ENCODE data around the gene RHOF. TPM values are rescaled to one million over a fixed set of nuclear protein-coding genes. Genes with fewer than 3 reads are reported as not detected.

The RHOF gene
- total and polyA plus RNA-seq, 2 donors (not counting 1 experiment from before 2014, with no cell fraction given) = 2.3 to 6.8 TPM

DNA sequence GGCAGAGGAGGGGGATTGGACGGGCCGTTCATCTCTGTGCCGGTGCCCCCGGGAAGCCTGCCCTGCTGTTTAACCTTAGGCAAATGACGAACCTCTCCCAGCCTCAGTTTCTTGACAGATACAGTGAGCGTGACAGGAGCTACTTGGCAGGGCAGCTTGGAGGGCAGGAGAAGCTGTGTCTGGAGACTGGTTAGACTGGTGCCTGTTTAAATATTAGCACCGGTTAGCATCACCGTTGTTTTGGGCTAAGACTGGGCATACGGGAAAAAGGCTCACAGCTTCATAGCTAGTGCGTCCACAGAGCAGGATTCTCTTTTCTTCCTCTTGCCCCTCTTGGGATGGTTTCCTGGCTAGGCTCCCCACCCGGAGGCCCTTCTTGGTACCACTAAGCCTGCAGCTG is 38.7 kb downstream of the RHOF start:
- Histone ChIP-seq H3K4me1 (ENCODE audit: control insufficient read depth, extremely low read depth, insufficient read depth, low read length) (peaks cover 2% of the 10 kb centered on the region), H3K27ac (ENCODE audit: insufficient read depth, low read length) (no peak overlapping the region), H3K4me2 (ENCODE audit: extremely low read depth, insufficient read depth, low read length) (no peak overlapping the region), H3K79me2 (ENCODE audit: control insufficient read depth, insufficient read depth, low read length) (no peaks in the 10 kb centered on the region), H3K4me3 (replicated peaks in 1 of 4; ENCODE audit: control extremely low read depth in 1 of 4, insufficient read depth in 1 of 4, low read depth in 3 of 4, low read length in 4 of 4) (no peak overlapping the region), H3K27me3 (ENCODE audit: control insufficient read depth, insufficient read depth, low read length) (no peaks in the 10 kb centered on the region), H4K20me1 (ENCODE audit: control insufficient read depth, extremely low read depth, insufficient read depth, low read length) (no peaks in the 10 kb centered on the region), H3K9ac (ENCODE audit: insufficient read depth, low read length) (no peak overlapping the region), H3K9me3 (ENCODE audit: control insufficient read depth, insufficient read depth, low read depth, low read length) (no peaks in the 10 kb centered on the region), H2AFZ (ENCODE audit: low read length) (no peak overlapping the region), H3K36me3 (ENCODE audit: control insufficient read depth, insufficient read depth, low read length) (peaks cover 3% of the 10 kb centered on the region)
- no peak for TF ChIP-seq EZH2 (IDR thresholded peaks at IDR 0.05; ENCODE audit: low read length, missing control alignments)
- TF ChIP-seq, protein P1, sequence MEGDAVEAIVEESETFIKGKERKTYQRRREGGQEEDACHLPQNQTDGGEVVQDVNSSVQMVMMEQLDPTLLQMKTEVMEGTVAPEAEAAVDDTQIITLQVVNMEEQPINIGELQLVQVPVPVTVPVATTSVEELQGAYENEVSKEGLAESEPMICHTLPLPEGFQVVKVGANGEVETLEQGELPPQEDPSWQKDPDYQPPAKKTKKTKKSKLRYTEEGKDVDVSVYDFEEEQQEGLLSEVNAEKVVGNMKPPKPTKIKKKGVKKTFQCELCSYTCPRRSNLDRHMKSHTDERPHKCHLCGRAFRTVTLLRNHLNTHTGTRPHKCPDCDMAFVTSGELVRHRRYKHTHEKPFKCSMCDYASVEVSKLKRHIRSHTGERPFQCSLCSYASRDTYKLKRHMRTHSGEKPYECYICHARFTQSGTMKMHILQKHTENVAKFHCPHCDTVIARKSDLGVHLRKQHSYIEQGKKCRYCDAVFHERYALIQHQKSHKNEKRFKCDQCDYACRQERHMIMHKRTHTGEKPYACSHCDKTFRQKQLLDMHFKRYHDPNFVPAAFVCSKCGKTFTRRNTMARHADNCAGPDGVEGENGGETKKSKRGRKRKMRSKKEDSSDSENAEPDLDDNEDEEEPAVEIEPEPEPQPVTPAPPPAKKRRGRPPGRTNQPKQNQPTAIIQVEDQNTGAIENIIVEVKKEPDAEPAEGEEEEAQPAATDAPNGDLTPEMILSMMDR (conservative IDR thresholded peaks at IDR 0.05 in 1 of 2, IDR thresholded peaks at IDR 0.05 in 1 of 2; ENCODE audit: low read depth in 1 of 2, low read length in 2 of 2) = no peak
- no peak for DNase-seq (ENCODE audit: low read depth in 2 of 2)

DNA sequence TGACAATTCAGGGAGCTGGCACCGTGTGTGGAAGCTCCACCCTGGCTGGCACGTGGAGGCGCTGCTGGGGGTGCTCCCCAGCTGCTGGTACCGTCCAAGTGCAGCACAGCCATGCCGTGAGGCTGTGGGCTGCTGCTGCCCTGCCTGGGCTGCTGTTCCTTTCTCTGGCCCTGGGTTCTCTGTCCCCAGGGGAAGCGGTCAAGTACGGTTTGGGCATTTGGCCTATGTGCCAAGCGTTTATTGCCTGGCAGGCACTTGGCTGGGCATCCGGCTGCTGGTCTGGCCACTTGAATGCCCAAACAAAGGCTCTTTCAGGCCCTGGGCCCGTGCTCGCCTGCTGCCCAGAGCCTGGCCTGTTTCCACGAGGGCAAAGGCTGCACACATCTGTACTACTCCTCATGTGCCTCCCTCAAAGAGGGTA is 39.6 kb downstream of the RHOF start:
- H3K9me3 ChIP-seq (ENCODE audit: control insufficient read depth, insufficient read depth, low read depth, low read length) = no peaks in the 10 kb centered on the region
- no peaks in the 10 kb centered on the region for H4K20me1 ChIP-seq (ENCODE audit: control insufficient read depth, extremely low read depth, insufficient read depth, low read length)
- DNase-seq (ENCODE audit: low read depth in 2 of 2) = no peak
- peaks cover 5% of the 10 kb centered on the region for H3K4me1 ChIP-seq (ENCODE audit: control insufficient read depth, extremely low read depth, insufficient read depth, low read length)
- H3K36me3 ChIP-seq (ENCODE audit: control insufficient read depth, insufficient read depth, low read length) = peaks cover 3% of the 10 kb centered on the region
- TF ChIP-seq, protein P1 (conservative IDR thresholded peaks at IDR 0.05 in 1 of 2, IDR thresholded peaks at IDR 0.05 in 1 of 2; ENCODE audit: low read depth in 1 of 2, low read length in 2 of 2) = no peak
- TF ChIP-seq EZH2 (IDR thresholded peaks at IDR 0.05; ENCODE audit: low read length, missing control alignments) = no peak
- no peak overlapping the region for H3K27ac ChIP-seq (ENCODE audit: insufficient read depth, low read length)
- no peaks in the 10 kb centered on the region for H3K27me3 ChIP-seq (ENCODE audit: control insufficient read depth, insufficient read depth, low read length)
- H3K4me2 ChIP-seq (ENCODE audit: extremely low read depth, insufficient read depth, low read length) = no peak overlapping the region
- H3K79me2 ChIP-seq (ENCODE audit: control insufficient read depth, insufficient read depth, low read length) = no peaks in the 10 kb centered on the region
- no peak overlapping the region for H2AFZ ChIP-seq (ENCODE audit: low read length)
- H3K9ac ChIP-seq (ENCODE audit: insufficient read depth, low read length) = no peak overlapping the region
- H3K4me3 ChIP-seq (replicated peaks in 1 of 4; ENCODE audit: control extremely low read depth in 1 of 4, insufficient read depth in 1 of 4, low read depth in 3 of 4, low read length in 4 of 4) = no peak overlapping the region

DNA sequence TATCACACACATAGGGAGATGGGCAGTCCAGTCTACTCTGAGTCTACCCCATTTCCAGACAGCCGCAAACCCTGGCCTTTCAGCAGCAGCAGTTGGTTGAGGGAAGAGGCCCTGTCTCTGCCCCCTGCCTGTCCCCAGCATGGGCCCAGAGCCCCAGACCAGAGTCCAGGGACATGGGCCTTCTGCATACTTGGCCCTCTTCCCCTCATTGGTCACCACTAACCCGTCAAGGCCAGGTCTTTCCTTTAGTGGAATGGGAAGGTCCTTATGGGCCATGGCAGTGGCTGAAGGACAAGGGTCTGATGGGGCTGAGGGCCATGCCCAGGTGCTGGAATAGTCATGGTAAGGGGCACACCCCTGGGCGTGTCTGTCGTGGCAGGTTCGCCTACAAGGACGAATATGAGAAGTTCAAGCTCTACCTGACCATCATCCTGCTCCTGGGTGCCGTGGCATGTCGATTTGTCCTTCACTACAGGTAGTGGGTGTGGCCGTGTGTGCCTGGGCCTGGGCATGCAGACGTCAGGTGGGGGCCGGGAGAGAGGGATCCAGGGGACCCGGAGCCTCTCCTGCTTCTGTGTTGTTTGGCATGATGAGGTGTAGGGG is 41.6 kb downstream of the RHOF start:
- H3K27ac ChIP-seq (ENCODE audit: insufficient read depth, low read length) = no peak overlapping the region
- peaks cover 3% of the 10 kb centered on the region for H3K36me3 ChIP-seq (ENCODE audit: control insufficient read depth, insufficient read depth, low read length)
- H3K9me3 ChIP-seq (ENCODE audit: control insufficient read depth, insufficient read depth, low read depth, low read length) = no peaks in the 10 kb centered on the region
- H3K27me3 ChIP-seq (ENCODE audit: control insufficient read depth, insufficient read depth, low read length) = no peaks in the 10 kb centered on the region
- no peaks in the 10 kb centered on the region for H4K20me1 ChIP-seq (ENCODE audit: control insufficient read depth, extremely low read depth, insufficient read depth, low read length)
- peaks cover 12% of the 10 kb centered on the region for H3K4me1 ChIP-seq (ENCODE audit: control insufficient read depth, extremely low read depth, insufficient read depth, low read length)
- no peak overlapping the region for H2AFZ ChIP-seq (ENCODE audit: low read length)
- no peak overlapping the region for H3K9ac ChIP-seq (ENCODE audit: insufficient read depth, low read length)
- TF ChIP-seq, protein P1 (conservative IDR thresholded peaks at IDR 0.05 in 1 of 2, IDR thresholded peaks at IDR 0.05 in 1 of 2; ENCODE audit: low read depth in 1 of 2, low read length in 2 of 2) = no peak
- no peak for TF ChIP-seq EZH2 (IDR thresholded peaks at IDR 0.05; ENCODE audit: low read length, missing control alignments)
- H3K4me3 ChIP-seq (replicated peaks in 1 of 4; ENCODE audit: control extremely low read depth in 1 of 4, insufficient read depth in 1 of 4, low read depth in 3 of 4, low read length in 4 of 4) = no peak overlapping the region
- H3K4me2 ChIP-seq (ENCODE audit: extremely low read depth, insufficient read depth, low read length) = no peak overlapping the region
- no peak for DNase-seq (ENCODE audit: low read depth in 2 of 2)
- H3K79me2 ChIP-seq (ENCODE audit: control insufficient read depth, insufficient read depth, low read length) = no peaks in the 10 kb centered on the region

Data from fibroblast of lung (primary cell).